ENCODE data around the gene CRK. TPM values are rescaled to one million over a fixed set of nuclear protein-coding genes. Genes with fewer than 3 reads are reported as not detected.

The CRK gene
- total and polyA plus RNA-seq, 7 donors: 33.6 to 88.7 (median 67.7) TPM

DNA sequence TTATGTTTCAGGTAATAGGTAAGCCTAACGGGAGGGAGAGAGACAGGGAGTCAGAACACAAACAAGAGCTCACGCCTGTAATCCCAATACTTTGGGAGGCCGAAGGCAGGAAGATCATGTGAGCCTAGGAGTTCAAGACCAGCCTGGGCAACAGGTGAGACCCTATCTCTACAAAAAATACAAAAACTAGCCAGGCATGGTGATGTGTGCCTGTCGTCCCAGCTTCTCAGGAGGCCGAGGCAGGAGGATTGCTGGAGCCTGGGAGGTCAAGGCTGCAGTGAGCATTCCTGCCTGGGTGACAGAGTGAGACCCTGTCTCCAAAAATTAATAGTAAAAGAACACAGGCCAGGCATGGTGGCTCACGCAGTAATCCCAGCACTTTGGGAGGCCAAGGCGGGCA is 83.4 kb downstream of the CRK start:
- no peaks in the 10 kb centered on the region for H3K27me3 ChIP-seq
- TF ChIP-seq POLR2A (IDR thresholded peaks at IDR 0.05): no peak
- peaks cover 0 to 100% (median 93%) of the 10 kb centered on the region in 4 donors for H3K4me1 ChIP-seq
- no peaks in the 10 kb centered on the region for H3K36me3 ChIP-seq
- 85 to 92% methylated on average over 7 of the region's 7 CpGs for WGBS, 2 donors
- no peaks in the 10 kb centered on the region for H3K9me3 ChIP-seq
- peak overlapping the region in 3 of 4 donors; percentile 17 to 83 (median 79) for H3K27ac ChIP-seq
- intact Hi-C loops (cut with DNase I): no loop called here
- H3K4me3 ChIP-seq: no peak overlapping the region
- DNase-seq: no peak

- intact Hi-C loops (cut with DNase I): no loop called here
- TF ChIP-seq POLR2AphosphoS5 (IDR thresholded peaks at IDR 0.05) (no peak), EP300 (IDR thresholded peaks at IDR 0.05) (no peak), POLR2A (IDR thresholded peaks at IDR 0.05) (no peak)
- TF ChIP-seq, protein P1, sequence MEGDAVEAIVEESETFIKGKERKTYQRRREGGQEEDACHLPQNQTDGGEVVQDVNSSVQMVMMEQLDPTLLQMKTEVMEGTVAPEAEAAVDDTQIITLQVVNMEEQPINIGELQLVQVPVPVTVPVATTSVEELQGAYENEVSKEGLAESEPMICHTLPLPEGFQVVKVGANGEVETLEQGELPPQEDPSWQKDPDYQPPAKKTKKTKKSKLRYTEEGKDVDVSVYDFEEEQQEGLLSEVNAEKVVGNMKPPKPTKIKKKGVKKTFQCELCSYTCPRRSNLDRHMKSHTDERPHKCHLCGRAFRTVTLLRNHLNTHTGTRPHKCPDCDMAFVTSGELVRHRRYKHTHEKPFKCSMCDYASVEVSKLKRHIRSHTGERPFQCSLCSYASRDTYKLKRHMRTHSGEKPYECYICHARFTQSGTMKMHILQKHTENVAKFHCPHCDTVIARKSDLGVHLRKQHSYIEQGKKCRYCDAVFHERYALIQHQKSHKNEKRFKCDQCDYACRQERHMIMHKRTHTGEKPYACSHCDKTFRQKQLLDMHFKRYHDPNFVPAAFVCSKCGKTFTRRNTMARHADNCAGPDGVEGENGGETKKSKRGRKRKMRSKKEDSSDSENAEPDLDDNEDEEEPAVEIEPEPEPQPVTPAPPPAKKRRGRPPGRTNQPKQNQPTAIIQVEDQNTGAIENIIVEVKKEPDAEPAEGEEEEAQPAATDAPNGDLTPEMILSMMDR (IDR thresholded peaks at IDR 0.05): no peak
- Histone ChIP-seq H3K27ac (peak overlapping the region in 3 of 4 donors; percentile 34 to 83 (median 79)), H3K9me3 (no peaks in the 10 kb centered on the region), H3K4me3 (no peak overlapping the region), H3K27me3 (no peaks in the 10 kb centered on the region), H3K36me3 (no peaks in the 10 kb centered on the region), H3K4me1 (peaks cover 0 to 100% (median 93%) of the 10 kb centered on the region in 4 donors)
- WGBS, 2 donors: 85 to 93% methylated on average over 17 of the region's 17 CpGs
- DNase-seq: no peak
Observed at GRCh38 chr17:1371893-1372590, 84.0 kb downstream of the CRK start.

Other genes with a start within 250 kb of the CRK start
- not detected for gene BHLHA9, start 185.8 kb downstream of the CRK start, total RNA-seq
- gene BHLHA9, start 185.8 kb downstream of the CRK start, polyA plus RNA-seq: not detected
- gene TRARG1, start 176.6 kb downstream of the CRK start, total RNA-seq: 1 to 10 TPM in 1 of 4 donors, under 1 TPM in 1, not detected in 2; 0.16 to 4.6 TPM
- gene TRARG1, start 176.6 kb downstream of the CRK start, polyA plus RNA-seq: 1 to 10 TPM in 1 of 3 donors, under 1 TPM in 2; 0.23 to 4.5 (median 0.60) TPM
- 100 to 1,000 TPM; 353 to 507 (median 431) TPM for gene YWHAE, start 56.0 kb downstream of the CRK start, total RNA-seq
- gene YWHAE, start 56.0 kb downstream of the CRK start, polyA plus RNA-seq: 100 to 1,000 TPM; 312 to 440 (median 350) TPM
- gene MYO1C, start 36.5 kb upstream of the CRK start, total RNA-seq: 100 to 1,000 TPM; 102 to 179 (median 117) TPM
- gene MYO1C, start 36.5 kb upstream of the CRK start, polyA plus RNA-seq: 100 to 1,000 TPM in 1 of 3 donors, 10 to 100 TPM in 2; 72.7 to 116 (median 86.2) TPM
- 10 to 100 TPM; 41.0 to 66.5 (median 58.7) TPM for gene INPP5K, start 60.4 kb upstream of the CRK start, total RNA-seq
- 10 to 100 TPM; 25.7 to 33.1 (median 31.2) TPM for gene INPP5K, start 60.4 kb upstream of the CRK start, polyA plus RNA-seq
- gene PITPNA, start 106.6 kb upstream of the CRK start, total RNA-seq: 10 to 100 TPM; 28.5 to 45.1 (median 34.4) TPM
- 10 to 100 TPM; 33.8 to 41.9 (median 37.8) TPM for gene PITPNA, start 106.6 kb upstream of the CRK start, polyA plus RNA-seq
- gene SLC43A2, start 172.6 kb upstream of the CRK start, total RNA-seq: 1 to 10 TPM; 7.1 to 9.2 (median 7.9) TPM
- 10 to 100 TPM in 1 of 3 donors, 1 to 10 TPM in 2; 2.4 to 16.5 (median 4.4) TPM for gene SLC43A2, start 172.6 kb upstream of the CRK start, polyA plus RNA-seq
- gene SCARF1, start 189.5 kb upstream of the CRK start, total RNA-seq: 10 to 100 TPM in 1 of 4 donors, 1 to 10 TPM in 3; 4.3 to 10.2 (median 5.9) TPM
- 1 to 10 TPM; 2.1 to 7.5 (median 2.4) TPM for gene SCARF1, start 189.5 kb upstream of the CRK start, polyA plus RNA-seq
- gene RILP, start 193.6 kb upstream of the CRK start, total RNA-seq: 10 to 100 TPM; 13.6 to 33.0 (median 19.0) TPM
- gene RILP, start 193.6 kb upstream of the CRK start, polyA plus RNA-seq: 10 to 100 TPM; 28.5 to 40.5 (median 37.8) TPM
- gene PRPF8, start 228.6 kb upstream of the CRK start, total RNA-seq: 100 to 1,000 TPM; 115 to 155 (median 125) TPM
- 10 to 100 TPM; 25.9 to 92.8 (median 34.2) TPM for gene PRPF8, start 228.6 kb upstream of the CRK start, polyA plus RNA-seq

Measured in sigmoid colon (tissue), 7 donors.